ENCODE measurements around the gene GMPS. TPM values are rescaled to one million over a fixed set of nuclear protein-coding genes. Genes with fewer than 3 reads are reported as not detected.

GMPS gene
- total and polyA plus RNA-seq, 9 of the 15 experiments (the other 6 are each of a cell fraction or from before 2014, with no cell fraction given): 73.7 to 282 (median 156) TPM

DNA sequence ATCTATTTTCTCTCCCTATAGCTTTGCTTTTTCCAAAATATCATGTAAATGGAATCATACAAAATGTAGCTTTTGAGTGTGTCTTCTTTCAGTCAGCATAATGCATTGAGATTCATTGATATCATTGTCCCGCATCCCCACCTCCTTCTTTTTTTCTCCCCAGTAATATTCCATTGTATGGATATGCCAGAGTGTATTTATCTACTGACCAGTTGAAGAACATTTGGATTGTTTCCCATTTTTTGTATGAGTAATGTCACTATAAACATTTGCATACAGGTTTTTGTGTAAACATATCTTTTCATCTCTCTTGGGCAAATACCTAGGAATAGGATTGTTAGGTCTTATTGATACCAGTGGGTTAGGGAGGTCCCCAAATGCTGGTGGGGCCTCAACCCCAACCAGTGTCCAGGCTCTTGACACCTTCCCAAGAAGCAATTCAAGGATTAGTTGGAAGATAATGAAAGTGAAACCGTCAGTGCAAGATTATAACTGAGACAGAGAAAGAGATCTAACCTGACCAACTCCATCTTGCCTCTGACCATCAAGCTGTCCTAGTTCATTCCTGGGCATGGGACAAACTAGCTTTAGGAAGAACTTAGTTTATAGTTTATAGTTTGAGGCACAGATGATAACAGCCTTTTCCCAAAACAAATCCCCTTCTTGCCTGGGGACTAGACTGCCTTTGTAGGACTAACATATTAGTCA lies 8.8 kb upstream of the GMPS start (continued):
- TF ChIP-seq, protein P1, sequence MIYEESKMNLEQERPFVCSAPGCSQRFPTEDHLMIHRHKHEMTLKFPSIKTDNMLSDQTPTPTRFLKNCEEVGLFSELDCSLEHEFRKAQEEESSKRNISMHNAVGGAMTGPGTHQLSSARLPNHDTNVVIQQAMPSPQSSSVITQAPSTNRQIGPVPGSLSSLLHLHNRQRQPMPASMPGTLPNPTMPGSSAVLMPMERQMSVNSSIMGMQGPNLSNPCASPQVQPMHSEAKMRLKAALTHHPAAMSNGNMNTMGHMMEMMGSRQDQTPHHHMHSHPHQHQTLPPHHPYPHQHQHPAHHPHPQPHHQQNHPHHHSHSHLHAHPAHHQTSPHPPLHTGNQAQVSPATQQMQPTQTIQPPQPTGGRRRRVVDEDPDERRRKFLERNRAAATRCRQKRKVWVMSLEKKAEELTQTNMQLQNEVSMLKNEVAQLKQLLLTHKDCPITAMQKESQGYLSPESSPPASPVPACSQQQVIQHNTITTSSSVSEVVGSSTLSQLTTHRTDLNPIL (CRISPR knock-in tag; IDR thresholded peaks at IDR 0.05): peak; percentile 40; the same call in 1 of the 2 replicates
- TF ChIP-seq RFX7 (CRISPR knock-in tag; IDR thresholded peaks at IDR 0.05) (no peak), ZNF586 (CRISPR knock-in tag; conservative IDR thresholded peaks at IDR 0.05) (no peak), SAFB (IDR thresholded peaks at IDR 0.05; ENCODE audit: borderline replicate concordance, low read depth, low read length) (no peak), PHF20 (IDR thresholded peaks at IDR 0.05; ENCODE audit: partially characterized antibody) (no peak), POLR3A (IDR thresholded peaks at IDR 0.05; ENCODE audit: borderline replicate concordance, extremely low read depth, insufficient read depth, insufficient read length) (no peak), RBM15 (IDR thresholded peaks at IDR 0.05; ENCODE audit: insufficient read depth, low read length) (no peak), TEAD1 (CRISPR knock-in tag; IDR thresholded peaks at IDR 0.05) (0 out of 4 replicates have a peak, but pooled peaks of 1 of the 2 experiments have one; percentile 35), SUPT5H (IDR thresholded peaks at IDR 0.05) (no peak), ELF1 (tag; IDR thresholded peaks at IDR 0.05) (no peak), ZNF644 (tag; IDR thresholded peaks at IDR 0.05; ENCODE audit: low read depth) (peak; percentile 71; the same call in 1 of the 2 replicates), ZNF707 (CRISPR knock-in tag; conservative IDR thresholded peaks at IDR 0.05) (no peak), ZNF766 (CRISPR knock-in tag; conservative IDR thresholded peaks at IDR 0.05) (peak; percentile 58; the same call in 1 of the 2 replicates), ZNF589 (CRISPR knock-in tag; IDR thresholded peaks at IDR 0.05; ENCODE audit: low read depth) (peak; percentile 96), BACH1 (tag; IDR thresholded peaks at IDR 0.05) (peak; percentile 50; the same call in 1 of the 2 replicates), RBFOX2 (IDR thresholded peaks at IDR 0.05; ENCODE audit: low read depth, low read length) (no peak), FIP1L1 (IDR thresholded peaks at IDR 0.05; ENCODE audit: low read depth, low read length, poor library complexity, severe bottlenecking) (no peak), ERF (CRISPR knock-in tag; IDR thresholded peaks at IDR 0.05) (no peak)
- TF ChIP-seq, protein P2, sequence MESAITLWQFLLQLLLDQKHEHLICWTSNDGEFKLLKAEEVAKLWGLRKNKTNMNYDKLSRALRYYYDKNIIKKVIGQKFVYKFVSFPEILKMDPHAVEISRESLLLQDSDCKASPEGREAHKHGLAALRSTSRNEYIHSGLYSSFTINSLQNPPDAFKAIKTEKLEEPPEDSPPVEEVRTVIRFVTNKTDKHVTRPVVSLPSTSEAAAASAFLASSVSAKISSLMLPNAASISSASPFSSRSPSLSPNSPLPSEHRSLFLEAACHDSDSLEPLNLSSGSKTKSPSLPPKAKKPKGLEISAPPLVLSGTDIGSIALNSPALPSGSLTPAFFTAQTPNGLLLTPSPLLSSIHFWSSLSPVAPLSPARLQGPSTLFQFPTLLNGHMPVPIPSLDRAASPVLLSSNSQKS (CRISPR knock-in tag; IDR thresholded peaks at IDR 0.05): no peak
- TF ChIP-seq, protein P3, sequence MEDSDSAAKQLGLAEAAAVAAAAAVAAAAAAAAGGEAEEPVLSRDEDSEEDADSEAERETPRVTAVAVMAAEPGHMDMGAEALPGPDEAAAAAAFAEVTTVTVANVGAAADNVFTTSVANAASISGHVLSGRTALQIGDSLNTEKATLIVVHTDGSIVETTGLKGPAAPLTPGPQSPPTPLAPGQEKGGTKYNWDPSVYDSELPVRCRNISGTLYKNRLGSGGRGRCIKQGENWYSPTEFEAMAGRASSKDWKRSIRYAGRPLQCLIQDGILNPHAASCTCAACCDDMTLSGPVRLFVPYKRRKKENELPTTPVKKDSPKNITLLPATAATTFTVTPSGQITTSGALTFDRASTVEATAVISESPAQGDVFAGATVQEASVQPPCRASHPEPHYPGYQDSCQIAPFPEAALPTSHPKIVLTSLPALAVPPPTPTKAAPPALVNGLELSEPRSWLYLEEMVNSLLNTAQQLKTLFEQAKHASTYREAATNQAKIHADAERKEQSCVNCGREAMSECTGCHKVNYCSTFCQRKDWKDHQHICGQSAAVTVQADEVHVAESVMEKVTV (CRISPR knock-in tag; IDR thresholded peaks at IDR 0.05): no peak
- TF ChIP-seq, protein P4, sequence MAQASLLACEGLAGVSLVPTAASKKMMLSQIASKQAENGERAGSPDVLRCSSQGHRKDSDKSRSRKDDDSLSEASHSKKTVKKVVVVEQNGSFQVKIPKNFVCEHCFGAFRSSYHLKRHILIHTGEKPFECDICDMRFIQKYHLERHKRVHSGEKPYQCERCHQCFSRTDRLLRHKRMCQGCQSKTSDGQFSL (CRISPR knock-in tag; IDR thresholded peaks at IDR 0.05): no peak
- TF ChIP-seq, protein P4 (tag; IDR thresholded peaks at IDR 0.05): peak in 1 of 2 experiments; percentile 78; a peak in 1 of 4 replicates

All from K562 (cell line).